ENCODE data around the gene ZFPM1.

ZFPM1 gene

DNA sequence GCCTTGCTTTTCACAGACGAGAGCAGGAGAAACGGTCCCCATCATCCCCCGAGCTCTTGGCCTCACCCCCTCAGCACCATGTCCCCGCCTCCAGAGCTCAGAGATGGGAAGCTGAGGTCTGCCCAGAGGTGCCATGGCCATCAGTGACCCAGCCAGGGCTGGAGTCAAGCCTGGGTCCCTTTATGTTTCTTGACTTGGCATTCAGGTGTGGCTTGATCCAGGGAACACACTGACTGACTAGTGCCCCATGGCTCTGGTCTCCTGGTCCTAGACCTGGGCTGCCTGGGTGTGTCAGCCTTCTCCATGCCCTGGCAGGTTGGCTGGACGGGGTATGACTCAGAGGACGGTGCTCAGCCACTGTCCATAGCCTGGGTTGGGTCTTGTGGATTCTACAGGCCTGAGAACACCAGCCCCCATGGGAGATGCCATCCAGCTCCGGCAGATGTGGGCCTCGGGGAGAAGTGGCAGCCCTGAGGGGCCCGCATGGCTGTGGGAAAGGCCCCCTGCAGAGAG, 54.2 kb downstream of the ZFPM1 start:
- no peaks in the 10 kb centered on the region for H3K9me3 ChIP-seq (ENCODE audit: insufficient read depth, low read length)
- no peak overlapping the region for H3K9ac ChIP-seq (ENCODE audit: low read length)
- H4K20me1 ChIP-seq (ENCODE audit: low read depth, low read length): no peaks in the 10 kb centered on the region
- no peak for TF ChIP-seq EZH2phosphoT487 (conservative IDR thresholded peaks at IDR 0.05; ENCODE audit: low read length)
- TF ChIP-seq, protein P1, sequence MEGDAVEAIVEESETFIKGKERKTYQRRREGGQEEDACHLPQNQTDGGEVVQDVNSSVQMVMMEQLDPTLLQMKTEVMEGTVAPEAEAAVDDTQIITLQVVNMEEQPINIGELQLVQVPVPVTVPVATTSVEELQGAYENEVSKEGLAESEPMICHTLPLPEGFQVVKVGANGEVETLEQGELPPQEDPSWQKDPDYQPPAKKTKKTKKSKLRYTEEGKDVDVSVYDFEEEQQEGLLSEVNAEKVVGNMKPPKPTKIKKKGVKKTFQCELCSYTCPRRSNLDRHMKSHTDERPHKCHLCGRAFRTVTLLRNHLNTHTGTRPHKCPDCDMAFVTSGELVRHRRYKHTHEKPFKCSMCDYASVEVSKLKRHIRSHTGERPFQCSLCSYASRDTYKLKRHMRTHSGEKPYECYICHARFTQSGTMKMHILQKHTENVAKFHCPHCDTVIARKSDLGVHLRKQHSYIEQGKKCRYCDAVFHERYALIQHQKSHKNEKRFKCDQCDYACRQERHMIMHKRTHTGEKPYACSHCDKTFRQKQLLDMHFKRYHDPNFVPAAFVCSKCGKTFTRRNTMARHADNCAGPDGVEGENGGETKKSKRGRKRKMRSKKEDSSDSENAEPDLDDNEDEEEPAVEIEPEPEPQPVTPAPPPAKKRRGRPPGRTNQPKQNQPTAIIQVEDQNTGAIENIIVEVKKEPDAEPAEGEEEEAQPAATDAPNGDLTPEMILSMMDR (IDR thresholded peaks at IDR 0.05; ENCODE audit: insufficient read depth, low read length, poor library complexity, severe bottlenecking): no peak
- no peaks in the 10 kb centered on the region for H3K36me3 ChIP-seq (ENCODE audit: low read length)
- H3K27ac ChIP-seq (ENCODE audit: low read depth, low read length): no peak overlapping the region
- no peak overlapping the region for H3K4me2 ChIP-seq (ENCODE audit: low read depth, low read length, poor library complexity, severe bottlenecking)
- no peak overlapping the region for H3K4me3 ChIP-seq (ENCODE audit: insufficient read depth, low read length, poor library complexity, severe bottlenecking)
- no peak overlapping the region for H2AFZ ChIP-seq (ENCODE audit: low read depth, low read length, severe bottlenecking)
- H3K79me2 ChIP-seq (ENCODE audit: insufficient read depth, low read length): no peaks in the 10 kb centered on the region
- H3F3A ChIP-seq (ENCODE audit: insufficient read depth): no peaks in the 10 kb centered on the region
- H3K27me3 ChIP-seq (ENCODE audit: low read length): no peaks in the 10 kb centered on the region
- H3K9me2 ChIP-seq (replicated peaks; ENCODE audit: insufficient read depth, low read length): no peaks in the 10 kb centered on the region

DNA sequence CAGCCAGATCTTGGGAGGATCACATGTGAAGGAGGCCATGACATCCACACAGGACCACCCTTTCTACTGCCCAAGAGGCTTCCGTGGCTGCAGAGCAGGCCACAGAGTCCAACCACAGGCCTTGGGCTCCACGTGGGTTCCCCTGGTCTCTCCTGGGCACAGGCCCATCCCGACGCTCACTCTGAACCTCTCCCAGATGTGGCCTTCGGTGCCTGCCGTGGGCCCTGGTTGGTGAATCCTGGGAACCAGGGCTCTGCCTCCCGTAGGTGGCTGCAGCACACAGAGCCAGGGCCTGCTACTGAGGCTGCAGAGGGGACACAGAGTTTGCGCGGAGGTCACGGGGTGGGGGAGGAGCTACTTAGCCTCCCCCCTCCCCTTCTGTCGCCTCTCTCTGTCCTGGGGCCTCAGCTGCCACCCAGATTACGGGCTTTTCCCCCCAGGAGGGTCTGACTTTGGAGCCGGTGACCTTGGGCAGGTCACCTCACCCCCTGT, 55.3 kb downstream of the ZFPM1 start:
- H3K27me3 ChIP-seq (ENCODE audit: low read length): no peaks in the 10 kb centered on the region
- no peak overlapping the region for H3K9ac ChIP-seq (ENCODE audit: low read length)
- H3K36me3 ChIP-seq (ENCODE audit: low read length): no peaks in the 10 kb centered on the region
- no peak overlapping the region for H3K27ac ChIP-seq (ENCODE audit: low read depth, low read length)
- no peak for TF ChIP-seq EZH2phosphoT487 (conservative IDR thresholded peaks at IDR 0.05; ENCODE audit: low read length)
- TF ChIP-seq, protein P1 (IDR thresholded peaks at IDR 0.05; ENCODE audit: insufficient read depth, low read length, poor library complexity, severe bottlenecking): no peak
- no peaks in the 10 kb centered on the region for H3K79me2 ChIP-seq (ENCODE audit: insufficient read depth, low read length)
- H3K9me3 ChIP-seq (ENCODE audit: insufficient read depth, low read length): no peaks in the 10 kb centered on the region
- H3K9me2 ChIP-seq (replicated peaks; ENCODE audit: insufficient read depth, low read length): no peaks in the 10 kb centered on the region
- H3K4me2 ChIP-seq (ENCODE audit: low read depth, low read length, poor library complexity, severe bottlenecking): no peak overlapping the region
- H3F3A ChIP-seq (ENCODE audit: insufficient read depth): no peaks in the 10 kb centered on the region
- H2AFZ ChIP-seq (ENCODE audit: low read depth, low read length, severe bottlenecking): no peak overlapping the region
- H4K20me1 ChIP-seq (ENCODE audit: low read depth, low read length): no peaks in the 10 kb centered on the region
- H3K4me3 ChIP-seq (ENCODE audit: insufficient read depth, low read length, poor library complexity, severe bottlenecking): no peak overlapping the region

DNA sequence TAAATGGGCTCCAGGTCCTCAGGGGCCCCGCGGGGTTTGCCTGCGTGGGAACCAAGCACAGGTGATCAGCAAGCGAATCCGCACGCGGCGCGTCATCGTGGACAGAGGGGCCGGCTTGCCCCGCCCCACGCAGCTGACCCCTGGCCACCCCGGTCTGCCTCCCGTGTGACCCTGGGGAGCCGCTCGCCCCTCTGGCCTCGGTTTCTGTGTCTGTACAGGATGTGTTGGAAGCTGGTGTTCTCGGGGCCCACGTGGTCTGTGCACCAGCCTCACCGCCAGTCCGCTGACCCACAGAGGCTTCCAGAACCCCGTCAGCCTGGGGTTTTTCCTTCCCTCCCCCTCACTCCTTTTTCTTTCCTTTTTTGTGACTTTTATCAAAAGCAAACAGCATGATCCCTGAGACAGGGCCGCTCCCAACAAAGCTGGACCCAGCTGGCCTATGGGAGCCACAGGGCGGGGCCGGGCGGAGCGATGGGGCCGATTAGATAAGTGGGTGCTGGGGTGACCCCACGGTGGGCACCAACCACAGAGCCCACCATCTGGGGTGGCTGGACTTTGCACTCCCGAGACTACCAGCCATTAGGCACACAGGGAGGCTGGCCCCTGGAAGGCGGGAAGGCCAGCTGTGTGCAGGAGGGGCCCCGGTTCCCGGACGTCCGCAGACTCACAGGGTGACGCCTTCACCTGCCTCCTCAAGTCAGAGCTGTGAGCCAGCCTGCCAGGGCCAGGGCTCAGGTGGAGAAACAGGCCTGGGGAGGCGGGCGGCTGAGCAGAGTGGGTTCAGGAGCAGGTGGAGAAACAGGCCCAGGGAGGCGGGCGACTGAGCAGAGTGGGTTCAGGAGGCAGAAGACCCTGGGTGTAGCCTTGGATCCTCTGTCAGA, 56.0 kb downstream of the ZFPM1 start:
- no peaks in the 10 kb centered on the region for H4K20me1 ChIP-seq (ENCODE audit: low read depth, low read length)
- no peak overlapping the region for H3K9ac ChIP-seq (ENCODE audit: low read length)
- no peaks in the 10 kb centered on the region for H3K79me2 ChIP-seq (ENCODE audit: insufficient read depth, low read length)
- TF ChIP-seq EZH2phosphoT487 (conservative IDR thresholded peaks at IDR 0.05; ENCODE audit: low read length): no peak
- TF ChIP-seq, protein P1 (IDR thresholded peaks at IDR 0.05; ENCODE audit: insufficient read depth, low read length, poor library complexity, severe bottlenecking): no peak
- H3K4me3 ChIP-seq (ENCODE audit: insufficient read depth, low read length, poor library complexity, severe bottlenecking): no peak overlapping the region
- no peak overlapping the region for H3K4me2 ChIP-seq (ENCODE audit: low read depth, low read length, poor library complexity, severe bottlenecking)
- H3K27me3 ChIP-seq (ENCODE audit: low read length): no peaks in the 10 kb centered on the region
- no peaks in the 10 kb centered on the region for H3K36me3 ChIP-seq (ENCODE audit: low read length)
- no peaks in the 10 kb centered on the region for H3F3A ChIP-seq (ENCODE audit: insufficient read depth)
- no peaks in the 10 kb centered on the region for H3K9me2 ChIP-seq (replicated peaks; ENCODE audit: insufficient read depth, low read length)
- H3K9me3 ChIP-seq (ENCODE audit: insufficient read depth, low read length): no peaks in the 10 kb centered on the region
- H2AFZ ChIP-seq (ENCODE audit: low read depth, low read length, severe bottlenecking): no peak overlapping the region
- H3K27ac ChIP-seq (ENCODE audit: low read depth, low read length): no peak overlapping the region

All from SU-DHL-6 (cell line).